Panc1 (cell line): Measurements from ENCODE around the gene SUPT3H. TPM values are rescaled to one million over a fixed set of nuclear protein-coding genes. Genes with fewer than 3 reads are reported as not detected.

Experiments used
- ATAC-seq: fragments of 200-7000 bp; cut with Tn5 transposase; 2 replicates; pipeline ENCODE4 v1.9.1; 2020; ENCODE audit warnings: mild to moderate bottlenecking, moderate library complexity
- BruUV-seq: library from RNA; stranded (reverse); fragments of 400-500 nt; replicated peaks from 2 replicates; lab custom pipeline; 2021; lab: Mats Ljungman, UMichigan
- CTCF ChIA-PET: fragments of 300-600 bp; sonication (Branson Sonifier 250); formaldehyde crosslinking; loops from one replicate; lab custom pipeline; 2022; ENCODE audit warnings: antibody characterized with exemption; lab: Charles Lee
- POLR2A ChIA-PET: fragments of 300-600 bp; sonication (Branson Sonifier 250); formaldehyde crosslinking; loops from one replicate; lab custom pipeline; 2022; ENCODE audit warnings: antibody characterized with exemption; lab: Charles Lee
- DNase-seq: peaks from one replicate; pipeline ENCODE4 v3.0.0-alpha.2; 2010; ENCODE audit warnings: low read depth, low spot score
- H3K27ac ChIP-seq: 2 replicates; pipeline ENCODE4 v1.5.1; 2011; ENCODE audit warnings: mild to moderate bottlenecking, low read length, inconsistent platforms
- H3K27me3 ChIP-seq: fragments of 200-500 bp; sonication (Bioruptor generic); 2 replicates; pipeline ENCODE4 v1.6.0; 2014; ENCODE audit warnings: low read length, inconsistent platforms; ENCODE audit not compliant: control insufficient read depth, insufficient read depth
- H3K36me3 ChIP-seq: fragments of 200-500 bp; sonication (Bioruptor generic); 2 replicates; pipeline ENCODE4 v1.5.1; 2014; ENCODE audit warnings: inconsistent platforms, mild to moderate bottlenecking, low read length, moderate library complexity; ENCODE audit not compliant: control insufficient read depth, insufficient read depth
- H3K4me1 ChIP-seq: 2 replicates; pipeline ENCODE4 v1.5.1; 2011; ENCODE audit warnings: inconsistent platforms, mild to moderate bottlenecking, low read length, moderate library complexity; ENCODE audit not compliant: control insufficient read depth, insufficient read depth
- H3K4me3 ChIP-seq, 2 experiments: 2 replicates each; pipeline ENCODE4 v1.5.1; 2011 to 2012; ENCODE audit warnings: low read depth in 2 of 2, low read length in 2 of 2, mild to moderate bottlenecking in 2 of 2, inconsistent platforms in 1 of 2, moderate library complexity in 1 of 2
- H3K9me3 ChIP-seq: fragments of 200-500 bp; sonication (Bioruptor generic); 2 replicates; pipeline ENCODE4 v1.5.1; 2014; ENCODE audit warnings: low read depth, mild to moderate bottlenecking, inconsistent platforms, low read length, moderate library complexity; ENCODE audit not compliant: control insufficient read depth, insufficient read depth
- POLR2AphosphoS5 ChIP-seq: IDR thresholded peaks from 2 replicates; pipeline ENCODE4 v1.6.1; 2012; ENCODE audit warnings: mild to moderate bottlenecking, low read depth, low read length, moderate library complexity
- REST ChIP-seq, 2 experiments: IDR thresholded peaks; 2 replicates each; pipeline ENCODE4 v1.6.1; 2011 to 2012; ENCODE audit warnings: low read depth in 2 of 2, control low read depth in 1 of 2, low read length in 1 of 2, mild to moderate bottlenecking in 1 of 2, moderate library complexity in 1 of 2; ENCODE audit not compliant: insufficient read depth in 1 of 2
- SIN3A ChIP-seq: IDR thresholded peaks from 2 replicates; pipeline ENCODE4 v1.6.1; 2012; ENCODE audit warnings: low read depth, mild to moderate bottlenecking, low read length, moderate library complexity, borderline replicate concordance; ENCODE audit not compliant: insufficient read depth
- TCF7L2 ChIP-seq: IDR thresholded peaks from 2 replicates; pipeline ENCODE4 v1.6.1; 2011; ENCODE audit warnings: mild to moderate bottlenecking, low read depth, low read length, inconsistent platforms
- in situ Hi-C: cut with HindIII; loops from 2 replicates; pipeline ENCODE4 v1.10.0; 2016; ENCODE audit warnings: low sequenced_read_pairs, low pct_unique_long_range_greater_than_20kb
- intact Hi-C: fragments of 100-400 bp; cut with micrococcal nuclease; formaldehyde crosslinking; loops from one replicate; pipeline ENCODE4 v1.10.0; 2022; ENCODE audit not compliant: unreplicated experiment
- total RNA-seq: library from RNA; stranded (reverse); gene quantifications from one replicate; pipeline ENCODE4 v1.2.1, GENCODE V29; 2021; ENCODE audit not compliant: unreplicated experiment
- TF ChIP-seq, protein P1 (sequence below): fragments of 450-650 bp; IDR thresholded peaks from 2 replicates; pipeline ENCODE4 v1.5.1; 2017; ENCODE audit warnings: mild to moderate bottlenecking

The SUPT3H gene
- total RNA-seq, 1 experiment from 2014 or later = 11.0 TPM

DNA sequence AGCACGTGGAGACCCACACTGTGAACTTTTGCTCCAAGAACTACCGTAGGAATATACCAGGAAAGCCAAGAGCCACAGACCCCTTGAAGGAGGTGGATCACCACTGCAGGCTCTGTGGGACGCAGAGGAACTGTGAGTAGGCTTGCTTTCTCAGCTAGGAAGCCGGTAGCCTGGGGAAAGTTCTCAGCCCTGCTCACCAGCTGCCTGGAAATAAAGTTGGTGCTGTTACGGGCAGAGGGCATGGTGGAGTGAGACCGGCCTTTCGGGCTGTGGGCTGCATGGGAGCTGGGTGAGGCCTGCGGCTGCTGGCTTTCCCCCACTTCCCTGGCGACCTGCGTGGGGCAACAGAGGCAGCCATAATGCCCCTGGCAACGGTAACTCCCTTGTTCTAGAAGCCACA lies 422.6 kb downstream of the SUPT3H start:
- Histone ChIP-seq H3K4me1 (no peaks in the 10 kb centered on the region), H3K9me3 (no peaks in the 10 kb centered on the region), H3K36me3 (no peaks in the 10 kb centered on the region), H3K27me3 (no peaks in the 10 kb centered on the region), H3K4me3 (no peak overlapping the region), H3K27ac (no peak overlapping the region)
- no peak for TF ChIP-seq REST (IDR thresholded peaks at IDR 0.05; ENCODE audit: insufficient read depth in 1 of 2, low read depth in 2 of 2, low read length in 1 of 2)
- TF ChIP-seq, protein P1, sequence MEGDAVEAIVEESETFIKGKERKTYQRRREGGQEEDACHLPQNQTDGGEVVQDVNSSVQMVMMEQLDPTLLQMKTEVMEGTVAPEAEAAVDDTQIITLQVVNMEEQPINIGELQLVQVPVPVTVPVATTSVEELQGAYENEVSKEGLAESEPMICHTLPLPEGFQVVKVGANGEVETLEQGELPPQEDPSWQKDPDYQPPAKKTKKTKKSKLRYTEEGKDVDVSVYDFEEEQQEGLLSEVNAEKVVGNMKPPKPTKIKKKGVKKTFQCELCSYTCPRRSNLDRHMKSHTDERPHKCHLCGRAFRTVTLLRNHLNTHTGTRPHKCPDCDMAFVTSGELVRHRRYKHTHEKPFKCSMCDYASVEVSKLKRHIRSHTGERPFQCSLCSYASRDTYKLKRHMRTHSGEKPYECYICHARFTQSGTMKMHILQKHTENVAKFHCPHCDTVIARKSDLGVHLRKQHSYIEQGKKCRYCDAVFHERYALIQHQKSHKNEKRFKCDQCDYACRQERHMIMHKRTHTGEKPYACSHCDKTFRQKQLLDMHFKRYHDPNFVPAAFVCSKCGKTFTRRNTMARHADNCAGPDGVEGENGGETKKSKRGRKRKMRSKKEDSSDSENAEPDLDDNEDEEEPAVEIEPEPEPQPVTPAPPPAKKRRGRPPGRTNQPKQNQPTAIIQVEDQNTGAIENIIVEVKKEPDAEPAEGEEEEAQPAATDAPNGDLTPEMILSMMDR = no peak
- no TSS peak for BruUV-seq
- in situ Hi-C loops = no loop called here
- POLR2A ChIA-PET = no interaction called here
- ATAC-seq (no peak), DNase-seq (no peak)
- CTCF ChIA-PET = no interaction called here
- intact Hi-C loops = no loop called here

DNA sequence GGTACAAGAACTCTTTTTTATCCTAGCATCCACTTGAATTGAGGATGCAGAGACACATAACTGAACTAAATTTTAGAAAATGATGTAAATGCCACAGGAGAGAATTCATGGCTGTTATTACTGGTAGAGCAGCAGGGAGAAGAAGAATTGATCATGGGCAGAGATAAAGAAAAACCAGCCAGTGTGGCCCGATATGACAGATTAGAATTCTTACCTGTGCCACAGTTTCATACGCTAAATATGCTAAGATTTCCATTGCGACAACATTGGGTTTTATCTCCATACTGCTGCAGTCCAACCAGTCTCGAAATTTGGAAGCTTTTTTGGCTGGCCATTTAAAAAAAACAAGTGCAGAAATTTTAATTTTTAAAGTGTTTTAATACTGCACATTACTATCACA lies 423.5 kb downstream of the SUPT3H start:
- POLR2A ChIA-PET = no interaction called here
- BruUV-seq = no TSS peak
- TF ChIP-seq SIN3A (no peak), POLR2AphosphoS5 (no peak), TCF7L2 (no peak), REST (IDR thresholded peaks at IDR 0.05; ENCODE audit: insufficient read depth in 1 of 2, low read depth in 2 of 2, low read length in 1 of 2) (no peak)
- TF ChIP-seq, protein P1 = no peak
- CTCF ChIA-PET = no interaction called here
- H3K9me3 ChIP-seq = no peaks in the 10 kb centered on the region
- intact Hi-C loops = no loop called here
- no peak for ATAC-seq
- DNase-seq = no peak
- no peak overlapping the region for H3K4me3 ChIP-seq
- no peaks in the 10 kb centered on the region for H3K36me3 ChIP-seq
- no peaks in the 10 kb centered on the region for H3K27me3 ChIP-seq
- H3K27ac ChIP-seq = no peak overlapping the region
- H3K4me1 ChIP-seq = no peaks in the 10 kb centered on the region
- in situ Hi-C loops = no loop called here
